HG03442 (cell line): Measurements from ENCODE around the gene ZRSR2.

Experiments
- ATAC-seq: cut with Tn5 transposase; IDR thresholded peaks from one replicate; pipeline ENCODE4 v1.9.1; 2021; ENCODE audit warnings: mild to moderate bottlenecking, moderate library complexity; ENCODE audit not compliant: unreplicated experiment

The ZRSR2 gene

DNA sequence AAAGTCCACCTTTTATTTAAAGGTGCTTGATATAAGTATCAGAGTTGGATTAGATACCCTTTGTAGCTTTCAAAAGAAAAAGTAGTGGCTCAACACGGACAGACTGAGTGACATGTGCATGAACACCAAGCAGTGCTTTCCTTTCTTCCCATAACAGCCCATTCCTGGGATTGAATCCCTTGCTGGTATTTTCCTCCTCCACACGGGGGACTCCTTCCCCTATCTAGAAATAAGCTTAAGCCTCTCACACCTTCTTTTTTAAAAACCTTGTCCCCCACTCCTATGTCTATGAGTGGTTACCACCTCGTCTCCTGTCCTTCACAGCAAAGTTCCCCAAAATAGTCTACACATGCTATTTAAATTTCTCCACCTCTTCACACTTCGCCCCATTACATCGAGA, 59.3 kb downstream of the ZRSR2 start:
- ATAC-seq = no peak

DNA sequence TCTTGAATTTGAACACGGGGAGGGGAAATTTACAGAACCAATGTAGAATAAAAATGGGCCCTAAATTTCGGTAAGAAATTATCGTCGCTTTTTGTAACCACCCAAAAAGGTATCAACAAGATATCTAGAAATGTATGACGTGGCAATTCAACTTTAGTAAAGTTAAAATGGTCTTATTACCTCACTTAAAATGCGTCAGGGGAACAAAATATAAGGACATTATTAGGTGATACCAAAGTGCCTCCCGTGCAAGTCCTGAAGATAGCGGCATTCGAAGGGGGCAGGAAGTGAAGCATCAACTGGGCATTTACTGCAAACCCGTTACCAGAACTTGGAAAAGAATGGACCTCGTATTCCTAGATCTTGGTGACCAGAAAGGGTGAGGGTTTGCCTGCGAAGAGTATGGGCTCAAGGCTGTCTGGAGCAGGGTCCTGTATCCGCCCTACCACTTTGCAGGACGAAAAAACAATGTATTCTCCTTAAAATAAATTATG, 63.3 kb downstream of the ZRSR2 start:
- ATAC-seq = no peak

- ATAC-seq = peak; percentile 24
These were observed 63.9 kb downstream of the ZRSR2 start for GRCh38 chrX:15854080-15854655.

DNA sequence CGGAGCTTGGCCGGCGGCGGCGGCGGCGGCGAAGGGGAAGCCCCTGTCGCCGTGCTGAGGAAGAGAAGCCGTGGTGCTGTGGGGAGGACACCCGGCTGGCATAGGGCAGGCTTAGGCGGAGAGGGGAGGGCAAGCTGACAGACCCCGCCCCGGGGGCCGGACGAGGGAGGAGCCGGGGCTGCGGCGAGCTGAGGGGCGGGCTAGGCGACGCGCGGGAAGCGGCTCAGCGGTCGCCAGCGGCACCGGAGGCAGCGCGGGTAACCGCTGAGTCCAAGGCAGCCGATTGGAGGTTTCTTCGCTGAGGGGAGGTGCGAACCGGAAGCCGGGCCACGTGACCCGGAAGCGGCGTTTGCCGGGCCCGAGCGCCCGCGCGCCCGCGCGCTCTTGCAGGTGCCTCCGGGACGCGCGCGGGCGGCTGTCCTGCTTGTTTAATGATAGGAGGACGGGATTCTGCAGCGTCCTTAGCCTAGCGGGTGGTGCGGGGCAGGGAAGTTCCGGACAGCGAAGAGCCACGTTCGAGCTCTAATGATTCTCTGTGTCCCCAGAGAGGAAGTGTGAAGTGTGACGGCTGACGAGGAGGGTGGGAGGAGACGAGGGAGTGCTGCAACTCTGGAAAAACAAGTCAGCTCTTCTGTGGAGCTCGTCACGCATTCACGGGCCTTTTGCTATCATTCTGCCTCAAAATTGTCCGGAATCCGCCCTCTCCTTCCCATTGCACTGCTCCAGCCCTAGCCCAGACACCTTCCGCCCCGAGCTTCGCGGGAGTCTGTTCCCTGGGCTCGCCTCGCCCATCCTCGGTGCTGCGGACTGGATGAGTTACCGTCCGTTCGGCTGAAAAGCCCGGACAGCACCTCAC, 64.7 kb downstream of the ZRSR2 start, which contains the start of gene AP1S2:
Gene AP1S2 (minus strand): TSS at position 102 of the 856 bp plus-strand sequence. CDS start 2,289 bp downstream, outside the sequence.
- peak; percentile 92 for ATAC-seq

- ATAC-seq = no peak
These were observed 65.4 kb downstream of the ZRSR2 start for GRCh38 chrX:15855568-15856221.

DNA sequence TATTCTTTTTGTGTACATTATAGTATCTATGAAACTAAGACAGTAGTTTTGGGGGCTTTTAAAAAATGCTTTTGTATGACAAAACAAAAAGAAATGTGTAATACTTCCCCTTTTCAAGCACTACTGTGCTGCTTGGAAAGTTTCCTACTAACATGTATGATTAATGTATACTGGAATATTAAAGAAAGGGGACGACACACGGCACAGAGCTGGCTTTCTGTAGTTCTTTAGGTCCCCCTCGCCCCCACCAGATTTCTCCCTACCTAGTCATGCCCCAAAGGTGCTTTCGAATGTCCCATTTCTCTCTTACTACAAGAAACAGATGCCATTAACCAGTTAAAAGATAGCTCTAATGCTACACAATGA, 65.9 kb downstream of the ZRSR2 start:
- no peak for ATAC-seq

DNA sequence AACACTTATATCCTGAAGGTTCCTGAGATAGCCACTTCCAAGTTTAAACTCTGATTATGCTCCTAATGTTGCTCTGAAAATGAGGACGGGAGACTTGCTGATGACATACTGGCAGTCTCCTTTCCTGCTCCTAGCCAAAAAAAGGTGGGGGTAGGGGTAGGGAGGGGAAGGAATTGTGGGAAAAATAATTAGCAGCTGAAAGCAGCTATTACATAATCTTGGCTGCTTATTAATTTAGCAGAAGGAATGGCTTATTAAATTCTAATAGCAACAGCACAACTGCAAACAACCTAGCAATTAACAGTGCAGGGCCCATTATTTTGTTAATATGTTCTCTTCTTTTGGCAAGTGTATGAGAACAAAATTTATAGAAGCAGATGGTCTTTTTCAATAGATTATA, 66.4 kb downstream of the ZRSR2 start:
- no peak for ATAC-seq

- ATAC-seq = no peak
These were observed 67.8 kb downstream of the ZRSR2 start for GRCh38 chrX:15858051-15858450.

GRCh38 chrX:15860921-15861320, 70.6 kb downstream of the ZRSR2 start:
- ATAC-seq = no peak

DNA sequence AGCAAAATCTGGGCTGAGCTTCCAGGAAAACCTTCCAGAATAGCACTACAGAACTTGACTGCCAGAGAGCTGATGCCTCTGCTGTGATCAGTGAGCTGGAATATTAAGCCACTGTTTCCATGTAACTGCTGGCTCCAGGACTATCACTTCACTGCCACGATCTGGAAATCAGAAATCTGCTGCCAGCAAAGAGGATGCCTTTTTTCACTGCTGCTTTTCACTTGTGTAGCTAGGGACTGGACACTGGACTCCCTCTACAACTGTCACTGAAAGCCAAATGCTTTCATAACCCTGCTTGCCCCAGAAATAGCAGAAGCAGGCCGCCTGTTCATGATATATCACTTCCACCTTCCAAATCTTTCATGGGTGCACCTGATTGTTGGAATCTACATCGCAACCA, 73.7 kb downstream of the ZRSR2 start:
- no peak for ATAC-seq

DNA sequence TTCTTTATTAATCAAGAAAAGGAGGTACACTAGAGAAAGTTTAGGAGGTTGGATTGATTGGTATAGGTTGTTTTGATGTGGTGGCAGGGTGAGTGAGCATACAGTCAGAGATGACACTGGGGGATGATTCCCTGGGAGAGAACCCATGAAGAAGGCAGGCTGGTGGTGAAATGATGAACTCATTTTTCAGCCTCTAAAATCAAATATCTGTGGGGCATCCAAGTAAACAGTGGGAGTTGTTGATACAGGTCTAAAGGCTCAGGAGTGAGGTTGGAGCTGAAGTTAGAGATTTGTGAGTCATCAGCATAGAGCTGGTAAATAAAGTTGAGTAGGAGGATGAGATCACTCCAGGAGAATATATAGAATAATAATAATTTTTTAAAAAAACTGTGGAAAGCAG, 74.3 kb downstream of the ZRSR2 start:
- ATAC-seq = no peak

GRCh38 chrX:15866147-15866546, 75.9 kb downstream of the ZRSR2 start:
- no peak for ATAC-seq

DNA sequence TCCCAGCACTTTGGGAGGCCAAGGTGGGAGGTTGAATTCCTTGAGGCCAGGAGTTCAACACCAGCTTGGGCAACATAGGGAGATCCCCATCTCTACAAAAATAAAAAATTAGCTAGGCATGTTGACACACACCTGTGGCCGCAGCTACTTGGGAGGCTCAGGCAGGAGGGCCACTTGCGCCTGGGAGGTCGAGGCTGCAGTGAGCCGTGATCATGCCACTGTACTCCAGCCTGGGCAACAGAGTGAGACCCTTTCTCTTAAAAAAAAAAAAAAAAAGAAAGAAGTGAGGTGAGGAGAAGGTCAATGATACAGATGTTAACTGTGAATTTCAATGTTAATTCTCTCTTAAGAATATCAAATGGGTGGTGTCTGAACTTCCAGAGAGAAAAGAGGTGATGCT, 79.4 kb downstream of the ZRSR2 start:
- no peak for ATAC-seq

DNA sequence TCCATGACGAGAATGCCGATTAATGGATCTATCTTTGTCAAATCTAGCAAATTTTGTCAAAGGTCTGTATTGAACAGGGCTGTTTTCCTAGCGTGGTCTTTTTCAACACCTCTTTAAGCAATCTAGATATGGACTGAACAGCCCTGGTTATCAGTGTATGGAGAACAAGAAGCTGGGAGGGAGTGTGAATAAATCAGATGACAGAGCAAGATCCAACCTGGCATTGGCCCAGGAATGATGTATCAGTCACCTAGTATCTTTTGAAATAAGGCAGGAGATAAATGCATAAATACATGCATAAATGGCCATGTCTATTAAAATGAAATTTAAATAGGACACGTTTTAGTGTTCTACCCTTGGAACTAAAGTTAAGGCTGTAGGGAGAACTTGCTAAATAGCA, 80.0 kb downstream of the ZRSR2 start:
- ATAC-seq = no peak
